GM19043 (cell line): Measurements from ENCODE around the gene NFU1.
"Not testable (repeated sequence)": the region's sequence is repeated elsewhere in the genome, so short reads cannot be mapped to it uniquely, and the experiment has no call there.

ENCODE experiments used
- ATAC-seq: cut with Tn5 transposase; IDR thresholded peaks from one replicate; pipeline ENCODE4 v1.9.1; 2021; ENCODE audit warnings: low read depth; ENCODE audit not compliant: unreplicated experiment

NFU1 gene

GRCh38 chr2:69452687-69453086, 15.5 kb upstream of the NFU1 start:
- no peak for ATAC-seq

- no peak for ATAC-seq
Measured at GRCh38 chr2:69450735-69451416, 13.6 kb upstream of the NFU1 start.

- no peak for ATAC-seq
Measured at GRCh38 chr2:69449906-69450305, 12.7 kb upstream of the NFU1 start.

- ATAC-seq, result not testable (repeated sequence)
Measured at GRCh38 chr2:69443673-69444072, 6.4 kb upstream of the NFU1 start.

GRCh38 chr2:69439499-69439898, 2.3 kb upstream of the NFU1 start:
- ATAC-seq, result not testable (repeated sequence)

- ATAC-seq, result no peak
Measured at GRCh38 chr2:69438580-69438979, 1.3 kb upstream of the NFU1 start.

GRCh38 chr2:69437751-69438154, 518 bp upstream of the NFU1 start:
- no peak for ATAC-seq

- ATAC-seq, result peak; percentile 12
Measured at GRCh38 chr2:69436596-69436937, 668 bp downstream of the NFU1 start.

GRCh38 chr2:69434753-69435152, 2.5 kb downstream of the NFU1 start:
- no peak for ATAC-seq

GRCh38 chr2:69429491-69430183, 7.6 kb downstream of the NFU1 start:
- ATAC-seq, result no peak

- no peak for ATAC-seq
Measured at GRCh38 chr2:69428981-69429380, 8.3 kb downstream of the NFU1 start.

- no peak for ATAC-seq
Measured at GRCh38 chr2:69424419-69424818, 12.8 kb downstream of the NFU1 start.

- ATAC-seq, result no peak
Measured at GRCh38 chr2:69422198-69422597, 15.0 kb downstream of the NFU1 start.

- ATAC-seq, result not testable (repeated sequence)
Measured at GRCh38 chr2:69419111-69419510, 18.1 kb downstream of the NFU1 start.

GRCh38 chr2:69416147-69416546, 21.1 kb downstream of the NFU1 start:
- ATAC-seq, result no peak

GRCh38 chr2:69411120-69411519, 26.1 kb downstream of the NFU1 start:
- ATAC-seq, result no peak

GRCh38 chr2:69405306-69405705, 31.9 kb downstream of the NFU1 start:
- no peak for ATAC-seq

- ATAC-seq, result no peak
Measured at GRCh38 chr2:69400121-69400520, 37.1 kb downstream of the NFU1 start.

GRCh38 chr2:69397234-69397633, 40.0 kb downstream of the NFU1 start:
- ATAC-seq, result no peak

- no peak for ATAC-seq
Measured at GRCh38 chr2:69395866-69396265, 41.4 kb downstream of the NFU1 start.

- ATAC-seq, result no peak
Measured at GRCh38 chr2:69393963-69394362, 43.3 kb downstream of the NFU1 start.

- ATAC-seq, result no peak
Measured at GRCh38 chr2:69390471-69390870, 46.8 kb downstream of the NFU1 start.
